NT2/D1 (cell line): Measurements from ENCODE around the gene BCL2L1.
"Not testable (repeated sequence)": the region's sequence is repeated elsewhere in the genome, so short reads cannot be mapped to it uniquely, and the experiment has no call there.

Experiments used
- DNase-seq: peaks from one replicate; pipeline ENCODE4 v3.0.0-alpha.2; 2011; ENCODE audit warnings: low read depth, low spot score
- H3K27me3 ChIP-seq: 2 replicates; pipeline ENCODE4 v1.6.0; 2011; ENCODE audit warnings: mild to moderate bottlenecking; ENCODE audit not compliant: insufficient read length, insufficient read depth
- H3K36me3 ChIP-seq: 2 replicates; pipeline ENCODE4 v1.6.1; 2011; ENCODE audit warnings: mild to moderate bottlenecking, low read length, mixed read lengths; ENCODE audit not compliant: insufficient read depth, insufficient read length
- H3K4me1 ChIP-seq: 2 replicates; pipeline ENCODE4 v1.5.1; 2011; ENCODE audit not compliant: insufficient read depth, insufficient read length
- H3K4me3 ChIP-seq: 2 replicates; pipeline ENCODE4 v1.5.1; 2011; ENCODE audit warnings: low read depth; ENCODE audit not compliant: insufficient read length
- H3K9ac ChIP-seq: 2 replicates; pipeline ENCODE4 v1.6.0; 2011; ENCODE audit warnings: low read depth; ENCODE audit not compliant: insufficient read length
- H3K9me3 ChIP-seq: 2 replicates; pipeline ENCODE4 v1.5.1; 2011; ENCODE audit warnings: mild to moderate bottlenecking, low read length; ENCODE audit not compliant: insufficient read depth
- SUZ12 ChIP-seq: IDR thresholded peaks from 2 replicates; pipeline ENCODE4 v1.6.1; 2011; ENCODE audit not compliant: insufficient read length, insufficient read depth; ENCODE audit errors: extremely low read depth
- YY1 ChIP-seq: IDR thresholded peaks from 2 replicates; pipeline ENCODE4 v1.6.1; 2011; ENCODE audit not compliant: insufficient read length, insufficient read depth
- ZNF274 ChIP-seq: IDR thresholded peaks from 2 replicates; pipeline ENCODE4 v1.6.1; 2011; ENCODE audit warnings: mild to moderate bottlenecking, low read depth, low read length

The BCL2L1 gene

GRCh38 chr20:31630187-31630790 is 92.4 kb downstream of the BCL2L1 start:
- no peaks in the 10 kb centered on the region for H3K4me1 ChIP-seq
- no peak overlapping the region for H3K4me3 ChIP-seq
- H3K9ac ChIP-seq, result no peak overlapping the region
- no peak for DNase-seq
- no peaks in the 10 kb centered on the region for H3K27me3 ChIP-seq
- H3K9me3 ChIP-seq, result no peaks in the 10 kb centered on the region
- TF ChIP-seq ZNF274, result no peak
- no peak for TF ChIP-seq SUZ12
- no peaks in the 10 kb centered on the region for H3K36me3 ChIP-seq

GRCh38 chr20:31628057-31628456 is 94.6 kb downstream of the BCL2L1 start:
- H3K4me1 ChIP-seq, DNase-seq, H3K4me3 ChIP-seq, H3K9ac ChIP-seq, H3K27me3 ChIP-seq, H3K36me3 ChIP-seq, H3K9me3 ChIP-seq: not testable (repeated sequence)

DNA sequence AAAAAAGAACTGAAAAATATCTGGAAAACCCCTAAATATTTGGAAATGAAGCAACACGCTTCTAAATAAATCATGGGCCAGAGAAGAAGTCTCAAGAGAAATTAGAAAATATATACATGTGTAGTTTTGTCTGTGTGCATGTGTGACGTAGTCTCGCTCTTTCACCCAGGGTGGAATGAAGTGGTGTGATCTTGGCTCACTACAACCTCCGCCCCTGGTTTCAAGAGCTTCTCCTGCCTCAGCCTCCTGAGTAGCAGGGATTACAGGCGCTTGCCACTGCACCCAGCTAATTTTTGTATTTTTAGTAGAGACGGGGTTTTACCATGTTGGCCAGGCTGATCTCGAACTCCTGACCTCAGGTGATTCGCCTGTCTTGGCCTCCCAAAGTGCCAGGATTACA is 96.1 kb downstream of the BCL2L1 start:
- H3K4me1 ChIP-seq, H3K36me3 ChIP-seq, H3K9ac ChIP-seq, H3K27me3 ChIP-seq, DNase-seq, H3K4me3 ChIP-seq, H3K9me3 ChIP-seq: not testable (repeated sequence)

- not testable (repeated sequence) for H3K27me3 ChIP-seq, H3K4me1 ChIP-seq, H3K36me3 ChIP-seq, H3K9me3 ChIP-seq, H3K4me3 ChIP-seq, H3K9ac ChIP-seq, DNase-seq
These were observed 99.6 kb downstream of the BCL2L1 start for GRCh38 chr20:31623123-31623505.

GRCh38 chr20:31620246-31620645 is 102.4 kb downstream of the BCL2L1 start:
- TF ChIP-seq YY1 (no peak), SUZ12 (no peak), ZNF274 (no peak)
- Histone ChIP-seq H3K4me1 (no peaks in the 10 kb centered on the region), H3K36me3 (no peaks in the 10 kb centered on the region), H3K9me3 (no peaks in the 10 kb centered on the region), H3K27me3 (no peaks in the 10 kb centered on the region), H3K9ac (no peak overlapping the region), H3K4me3 (no peak overlapping the region)
- no peak for DNase-seq

DNA sequence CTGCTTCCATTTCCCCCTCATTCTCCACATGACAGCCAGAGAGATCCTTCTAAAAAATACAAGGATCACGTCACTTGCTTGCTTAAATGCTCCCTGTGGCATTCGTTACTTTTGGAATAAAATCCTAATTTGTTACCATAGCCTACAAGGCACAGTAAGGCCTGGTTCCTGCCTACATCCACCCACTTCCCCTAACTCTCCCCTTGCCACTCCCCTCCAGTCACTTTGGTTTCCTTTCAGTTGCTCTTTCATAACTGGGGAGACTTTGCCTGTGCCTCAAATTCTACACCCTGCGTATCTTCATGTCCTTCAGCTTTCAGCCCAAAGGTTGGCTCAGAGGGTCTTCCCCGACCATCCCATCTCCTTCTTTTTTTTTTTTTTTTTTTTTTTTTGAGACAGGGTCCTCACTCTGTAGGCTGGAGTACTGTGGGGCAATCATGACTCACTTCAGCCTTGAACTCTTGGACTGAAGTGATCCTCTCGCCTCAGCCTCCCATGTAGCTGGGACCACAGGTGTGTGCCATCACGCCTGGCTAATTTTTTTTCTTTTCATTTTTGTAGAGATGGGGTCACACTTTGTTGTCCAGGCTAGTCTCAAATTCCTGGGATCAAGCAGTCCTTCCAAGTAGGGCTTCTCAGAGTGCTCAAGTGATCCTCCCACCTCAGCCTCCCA is 105.1 kb downstream of the BCL2L1 start:
- Histone ChIP-seq H3K36me3 (no peaks in the 10 kb centered on the region), H3K27me3 (no peaks in the 10 kb centered on the region), H3K4me3 (no peak overlapping the region), H3K4me1 (no peaks in the 10 kb centered on the region), H3K9ac (no peak overlapping the region), H3K9me3 (no peaks in the 10 kb centered on the region)
- no peak for TF ChIP-seq SUZ12
- DNase-seq, result no peak

DNA sequence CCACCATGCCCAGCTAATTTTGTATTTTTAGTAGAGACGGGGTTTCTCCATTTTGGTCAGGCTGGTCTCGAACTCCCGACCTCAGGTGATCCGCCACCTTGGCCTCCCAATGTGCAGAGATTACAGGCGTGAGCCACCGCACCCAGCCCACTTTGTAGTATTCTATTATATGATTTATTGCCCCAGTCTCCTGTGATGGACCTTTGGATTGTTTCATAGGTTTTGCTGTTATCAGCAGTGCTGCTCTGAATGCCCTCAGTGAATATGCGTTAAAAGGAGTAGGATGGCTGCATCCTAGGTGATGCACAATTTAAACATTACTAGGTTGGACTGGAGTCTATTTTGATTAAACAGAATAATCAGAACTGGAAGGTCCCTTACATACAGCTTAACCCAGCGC is 107.3 kb downstream of the BCL2L1 start:
- Histone ChIP-seq H3K27me3 (no peaks in the 10 kb centered on the region), H3K9me3 (no peaks in the 10 kb centered on the region)
- no peak for TF ChIP-seq SUZ12
- no peak for TF ChIP-seq ZNF274
- TF ChIP-seq YY1, result no peak

More for the DNA sequence above, 107.3 kb downstream of the BCL2L1 start:
- Histone ChIP-seq H3K36me3 (no peaks in the 10 kb centered on the region), H3K9ac (no peak overlapping the region), H3K4me1 (peaks cover 5% of the 10 kb centered on the region), H3K4me3 (no peak overlapping the region)
- DNase-seq, result no peak
